AML-193 (cell line): ENCODE data around the gene RD3L.
"Not testable (repeated sequence)": the region's sequence is repeated elsewhere in the genome, so short reads cannot be mapped to it uniquely, and the experiment has no call there.

ENCODE experiments used
- DNase-seq, 2 experiments: peaks; one replicate each; lab custom pipeline; 2025; lab: John Stamatoyannopoulos, UW

The RD3L gene

GRCh38 chr14:103941973-103942736 lies at the start of gene RD3L:
RD3L (minus strand) TSS chr14:103942529; CDS start chr14:103941695, 834 bp downstream.
- no peak for DNase-seq

DNA sequence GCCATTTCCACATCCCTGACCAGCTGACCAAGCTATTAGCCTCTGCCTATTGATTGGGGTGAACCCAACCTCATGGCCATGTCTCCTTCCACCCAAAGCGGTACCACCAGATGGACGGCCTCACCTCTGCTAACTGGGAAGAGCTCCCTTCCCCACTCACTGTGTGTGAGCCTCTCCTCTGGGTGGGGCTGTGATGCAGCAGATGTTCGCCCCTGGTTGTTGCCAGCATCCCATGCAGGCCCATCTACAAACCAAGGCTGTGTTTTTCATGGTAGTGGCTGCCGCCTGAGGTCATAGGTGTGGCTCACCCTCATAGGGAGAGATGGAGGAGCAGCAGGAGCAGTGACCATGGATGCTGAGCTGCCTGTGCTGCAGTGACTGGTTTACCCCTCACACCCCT lies 47.6 kb upstream of the RD3L start:
- no peak for DNase-seq

- DNase-seq, result no peak
Measured at GRCh38 chr14:103989034-103989433, 46.7 kb upstream of the RD3L start.

- DNase-seq, result no peak
Measured at GRCh38 chr14:103984196-103984595, 41.9 kb upstream of the RD3L start.

- DNase-seq, result not testable (repeated sequence)
Measured at GRCh38 chr14:103980623-103981238, 38.4 kb upstream of the RD3L start.

GRCh38 chr14:103974575-103974974 lies 32.2 kb upstream of the RD3L start:
- DNase-seq, result no peak

- no peak for DNase-seq
Measured at GRCh38 chr14:103973354-103973753, 31.0 kb upstream of the RD3L start.

GRCh38 chr14:103969961-103970360 lies 27.6 kb upstream of the RD3L start:
- no peak for DNase-seq

DNA sequence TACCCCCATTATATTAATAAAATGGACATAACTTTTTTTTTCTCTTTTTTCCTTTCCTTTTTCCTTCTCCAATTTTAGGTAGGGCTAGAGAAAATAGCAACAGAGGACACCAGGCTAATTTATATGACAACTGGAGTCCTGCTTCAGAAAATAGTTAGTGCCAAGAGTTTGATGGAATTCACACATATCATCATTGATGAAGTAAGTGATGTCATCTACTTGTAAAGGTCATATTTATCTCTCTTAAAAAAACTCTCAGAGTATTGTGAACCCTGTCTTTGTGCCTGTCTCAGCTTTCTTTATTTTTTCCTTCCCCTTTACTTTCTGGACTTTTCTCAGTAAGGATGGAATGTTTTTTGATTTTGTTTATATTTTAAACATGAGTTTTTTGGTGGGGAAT lies 24.3 kb upstream of the RD3L start:
- DNase-seq, result no peak

- no peak for DNase-seq
Measured at GRCh38 chr14:103961928-103962578, 19.7 kb upstream of the RD3L start.

DNA sequence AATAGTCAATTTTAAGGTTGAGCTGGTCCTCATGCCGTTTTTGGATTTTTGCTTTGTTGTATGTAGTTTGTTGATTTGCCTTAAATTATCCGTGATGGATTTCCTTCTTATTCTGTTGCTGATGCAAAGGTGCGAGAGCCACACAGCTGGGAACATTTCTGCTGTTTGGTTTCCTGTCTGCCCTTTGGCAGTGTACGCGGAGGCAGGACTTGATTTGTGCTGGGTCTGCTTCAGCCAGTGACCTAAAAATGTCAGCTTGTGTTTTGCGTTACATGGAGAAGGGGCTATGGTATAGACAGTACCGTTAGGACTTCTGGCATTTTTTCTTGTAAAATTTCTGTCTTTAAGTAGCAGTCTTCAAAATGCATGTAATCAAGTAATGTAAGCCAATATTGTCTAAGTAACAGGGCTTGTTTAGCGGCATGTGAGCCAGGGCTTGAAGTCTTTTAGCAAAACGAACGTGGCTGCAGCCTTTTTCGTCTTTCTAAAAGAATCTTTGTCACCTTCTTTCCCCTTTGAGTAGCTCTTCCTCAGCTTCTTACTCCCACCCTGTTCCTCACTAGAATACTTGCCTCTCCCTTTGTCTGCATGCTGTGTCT lies 18.2 kb upstream of the RD3L start:
- no peak for DNase-seq

DNA sequence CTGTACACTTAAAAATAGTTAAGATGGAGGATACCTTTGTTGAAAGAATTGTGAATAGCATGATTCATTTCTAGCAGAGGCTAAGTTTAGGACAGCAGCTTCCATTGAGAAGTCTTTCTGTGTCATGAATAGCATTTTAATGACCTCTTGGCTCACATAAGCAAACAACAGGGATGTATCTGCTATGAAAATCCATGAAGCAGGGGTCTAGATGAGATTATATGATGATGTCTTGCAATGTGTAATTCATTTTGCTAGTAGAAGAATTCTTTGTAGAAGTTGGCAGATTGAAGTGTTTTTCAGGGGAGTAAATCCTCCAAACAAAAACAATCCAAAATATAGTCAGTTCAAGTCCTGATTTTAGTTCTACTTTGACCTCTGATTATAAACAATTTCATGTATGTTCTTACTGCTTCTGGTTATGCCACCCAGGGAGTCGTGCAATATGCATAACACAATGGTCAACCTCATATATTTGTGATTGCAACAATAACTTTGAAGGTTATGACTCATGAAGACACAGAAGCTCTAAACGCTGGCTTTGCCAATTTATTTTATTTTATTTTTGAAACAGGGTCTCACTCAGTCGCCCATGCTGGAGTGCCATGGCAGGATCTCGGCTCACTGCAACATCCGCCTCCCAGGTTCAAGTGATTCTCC lies 6.9 kb upstream of the RD3L start:
- DNase-seq, result peak in 1 of 2 experiments; percentile 26

DNA sequence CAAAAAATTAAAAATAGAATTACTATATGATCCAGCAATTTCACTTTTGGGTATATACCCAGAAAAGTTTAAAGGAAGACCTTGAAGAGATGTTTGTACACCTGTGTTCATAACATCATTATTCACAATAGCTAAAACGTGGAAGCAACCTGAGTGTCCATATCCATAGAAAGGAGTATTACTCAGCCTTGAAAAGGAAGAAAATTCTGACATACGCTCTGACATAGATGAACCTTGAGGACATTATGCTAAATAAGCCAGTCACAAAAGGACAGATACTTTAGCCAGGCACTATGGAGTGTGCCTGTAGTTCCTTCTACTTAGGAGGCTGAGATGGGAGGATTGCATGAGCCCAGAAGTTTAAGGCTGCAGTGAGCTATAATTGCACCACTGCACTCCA lies 6.1 kb upstream of the RD3L start:
- no peak for DNase-seq

- no peak for DNase-seq
Measured at GRCh38 chr14:103946975-103947374, 4.6 kb upstream of the RD3L start.

DNA sequence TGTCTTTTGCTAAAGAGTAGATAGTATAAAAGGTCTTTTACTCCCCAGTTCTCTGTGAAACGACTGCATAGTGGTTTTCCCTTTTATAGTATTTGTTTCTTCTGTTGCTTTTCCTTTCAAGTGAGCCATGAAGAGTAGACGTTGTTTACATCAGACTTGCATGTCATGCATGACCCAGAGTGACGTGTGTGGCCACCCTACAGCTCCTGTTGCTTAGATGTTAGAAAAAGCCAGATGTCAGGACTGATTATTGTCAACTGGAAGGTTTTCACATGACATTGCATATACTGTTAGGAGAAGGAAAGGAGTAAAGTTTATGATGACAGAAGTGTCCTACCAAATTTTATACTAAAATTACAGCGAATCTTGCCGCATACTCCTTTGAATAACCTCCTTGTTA lies 1.3 kb upstream of the RD3L start:
- DNase-seq, result no peak

GRCh38 chr14:103941462-103941861 lies 867 bp downstream of the RD3L start:
- no peak for DNase-seq

DNA sequence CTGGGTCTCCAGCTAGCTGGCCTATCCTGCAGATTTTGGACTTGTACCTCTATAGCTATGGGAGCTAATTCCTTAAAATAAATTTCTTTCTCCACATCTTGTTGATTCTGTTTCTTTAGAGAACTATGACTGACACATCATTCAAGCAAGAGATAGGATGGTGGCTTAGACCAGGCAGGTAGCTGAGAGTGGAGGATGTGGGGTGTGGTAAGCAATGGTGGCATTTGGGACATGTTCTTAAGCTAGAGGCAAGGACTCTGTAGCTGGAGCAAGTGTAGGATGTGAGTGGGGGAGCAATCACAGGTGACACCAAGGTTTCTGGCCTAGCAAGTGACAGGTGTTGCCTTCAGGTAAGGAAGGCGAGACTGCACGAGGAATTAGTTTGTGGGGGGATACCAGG lies 7.2 kb downstream of the RD3L start:
- no peak for DNase-seq

GRCh38 chr14:103932791-103933490 lies 9.4 kb downstream of the RD3L start:
- DNase-seq, result peak; percentile 19 to 28

DNA sequence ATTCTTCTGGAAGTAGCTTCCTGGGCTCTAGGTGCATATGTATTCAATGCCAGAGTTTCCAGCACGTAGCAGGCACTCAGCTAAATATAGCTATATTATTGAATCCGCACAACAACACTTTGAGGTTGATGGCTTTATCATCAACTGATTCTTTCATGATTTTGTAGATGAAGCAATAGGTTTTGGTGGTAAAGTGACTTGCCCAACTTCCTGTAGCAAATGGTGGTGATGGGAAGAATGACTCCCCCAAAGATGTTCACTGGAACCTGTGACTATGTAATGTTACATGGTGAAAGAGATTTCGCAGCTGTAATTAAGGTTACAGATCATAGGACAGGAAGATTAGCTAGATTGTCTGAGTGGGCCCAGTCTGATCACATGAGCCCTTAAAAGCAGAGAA lies 10.9 kb downstream of the RD3L start:
- DNase-seq, result peak; percentile 88 to 91

DNA sequence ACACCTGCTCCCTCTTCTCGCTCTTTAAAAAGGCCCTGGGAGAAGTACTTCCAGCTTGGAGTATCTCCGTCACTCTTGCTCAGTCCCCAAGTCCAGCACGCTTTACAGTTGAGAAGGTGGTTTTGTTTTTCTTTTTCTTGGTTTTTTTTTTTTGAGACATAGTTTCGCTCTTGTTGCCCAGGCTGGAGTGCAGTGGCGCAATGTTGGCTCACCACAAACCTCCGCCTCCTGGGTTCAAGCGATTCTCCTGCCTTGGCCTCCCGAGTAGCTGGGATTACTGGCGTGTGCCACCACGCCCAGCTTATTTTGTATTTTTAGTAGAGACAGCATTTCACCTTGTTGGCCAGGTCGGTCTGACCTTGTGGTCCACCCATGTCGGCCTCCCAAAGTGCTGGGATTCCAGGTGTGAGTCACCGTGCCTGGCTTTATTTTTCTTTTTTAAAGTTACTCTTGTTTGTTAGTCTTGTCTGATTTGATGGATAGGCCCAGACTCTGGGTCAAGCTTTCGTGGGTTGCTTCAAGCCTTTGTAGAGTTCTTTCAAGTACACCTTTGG lies 12.2 kb downstream of the RD3L start:
- no peak for DNase-seq
